RWPE2 (cell line): Measurements from ENCODE around the gene CXCL14.

ENCODE experiments used
- ATAC-seq: fragments of 200-7000 bp; cut with Tn5 transposase; 3 replicates; pipeline ENCODE4 v1.9.1; 2021; ENCODE audit warnings: low read depth
- DNase-seq: peaks from one replicate; pipeline ENCODE4 v3.0.0-alpha.2; 2020; ENCODE audit warnings: low spot score
- H3K27ac ChIP-seq: fragments of 450-650 bp; 2 replicates; pipeline ENCODE4 v1.5.1; 2017; ENCODE audit warnings: mild to moderate bottlenecking; ENCODE audit not compliant: poor library complexity, severe bottlenecking
- H3K27me3 ChIP-seq: fragments of 250-450 bp; sonication (Bioruptor Pico); 2 replicates; pipeline ENCODE4 v1.5.1; 2021; ENCODE audit warnings: mild to moderate bottlenecking, moderate library complexity; ENCODE audit not compliant: insufficient read depth, poor library complexity, severe bottlenecking
- H3K36me3 ChIP-seq: fragments of 250-450 bp; sonication (Bioruptor Pico); 2 replicates; pipeline ENCODE4 v1.5.1; 2020; ENCODE audit warnings: low read depth, mild to moderate bottlenecking, moderate library complexity
- H3K4me1 ChIP-seq: fragments of 250-450 bp; sonication (Bioruptor Pico); 2 replicates; pipeline ENCODE4 v1.5.1; 2021; ENCODE audit warnings: mild to moderate bottlenecking, moderate library complexity; ENCODE audit not compliant: insufficient read depth, poor library complexity, severe bottlenecking
- H3K4me3 ChIP-seq: fragments of 250-450 bp; sonication (Bioruptor Pico); 2 replicates; pipeline ENCODE4 v1.5.1; 2021; ENCODE audit warnings: mild to moderate bottlenecking, moderate library complexity; ENCODE audit not compliant: severe bottlenecking
- H3K9me3 ChIP-seq: fragments of 250-450 bp; sonication (Bioruptor Pico); 2 replicates; pipeline ENCODE4 v1.5.1; 2021; ENCODE audit warnings: mild to moderate bottlenecking, moderate library complexity; ENCODE audit not compliant: severe bottlenecking
- TF ChIP-seq, protein P1 (sequence below): fragments of 450-650 bp; IDR thresholded peaks from one replicate; pipeline ENCODE4 v1.5.1; 2017; ENCODE audit warnings: mild to moderate bottlenecking, moderate library complexity; ENCODE audit not compliant: poor library complexity, severe bottlenecking

CXCL14 gene

DNA sequence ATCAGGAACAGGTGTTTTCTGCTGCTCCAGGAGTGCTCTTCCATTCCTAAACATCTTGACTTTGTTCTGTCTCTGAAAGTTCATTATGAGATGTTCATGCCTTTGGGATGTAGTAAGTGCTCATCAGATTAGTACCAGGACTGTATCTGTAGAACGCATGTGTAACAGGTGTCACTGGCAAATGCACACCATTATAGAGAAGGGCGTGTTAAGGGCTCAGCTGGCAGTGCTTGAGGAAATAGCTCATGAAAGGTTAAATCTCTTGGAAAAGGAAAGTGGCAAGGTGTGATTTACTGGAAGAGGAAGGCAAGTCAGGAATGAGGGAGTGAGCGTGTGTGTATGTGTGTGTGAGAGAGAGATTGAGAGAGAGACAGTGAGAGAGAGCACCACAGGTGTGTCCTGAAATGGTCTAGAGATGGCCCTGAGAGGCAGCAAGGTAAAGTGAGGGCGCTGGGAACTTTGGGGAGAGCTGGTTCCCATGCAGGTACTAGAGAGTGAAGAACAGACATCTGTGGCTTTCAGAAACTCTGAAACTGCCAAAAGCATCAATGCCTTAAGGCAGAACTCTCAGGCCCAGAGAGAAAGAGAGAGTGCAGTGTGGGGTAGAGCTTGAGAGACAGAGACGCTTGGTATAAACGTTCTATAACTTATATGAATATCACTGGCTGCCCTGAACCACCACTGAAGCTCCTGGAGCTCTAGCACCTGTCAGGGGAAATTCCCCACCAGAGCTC is 13.7 kb upstream of the CXCL14 start:
- H3K36me3 ChIP-seq, result no peaks in the 10 kb centered on the region
- H3K27me3 ChIP-seq, result no peaks in the 10 kb centered on the region
- H3K27ac ChIP-seq, result no peak overlapping the region
- TF ChIP-seq, protein P1, sequence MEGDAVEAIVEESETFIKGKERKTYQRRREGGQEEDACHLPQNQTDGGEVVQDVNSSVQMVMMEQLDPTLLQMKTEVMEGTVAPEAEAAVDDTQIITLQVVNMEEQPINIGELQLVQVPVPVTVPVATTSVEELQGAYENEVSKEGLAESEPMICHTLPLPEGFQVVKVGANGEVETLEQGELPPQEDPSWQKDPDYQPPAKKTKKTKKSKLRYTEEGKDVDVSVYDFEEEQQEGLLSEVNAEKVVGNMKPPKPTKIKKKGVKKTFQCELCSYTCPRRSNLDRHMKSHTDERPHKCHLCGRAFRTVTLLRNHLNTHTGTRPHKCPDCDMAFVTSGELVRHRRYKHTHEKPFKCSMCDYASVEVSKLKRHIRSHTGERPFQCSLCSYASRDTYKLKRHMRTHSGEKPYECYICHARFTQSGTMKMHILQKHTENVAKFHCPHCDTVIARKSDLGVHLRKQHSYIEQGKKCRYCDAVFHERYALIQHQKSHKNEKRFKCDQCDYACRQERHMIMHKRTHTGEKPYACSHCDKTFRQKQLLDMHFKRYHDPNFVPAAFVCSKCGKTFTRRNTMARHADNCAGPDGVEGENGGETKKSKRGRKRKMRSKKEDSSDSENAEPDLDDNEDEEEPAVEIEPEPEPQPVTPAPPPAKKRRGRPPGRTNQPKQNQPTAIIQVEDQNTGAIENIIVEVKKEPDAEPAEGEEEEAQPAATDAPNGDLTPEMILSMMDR, result no peak
- no peaks in the 10 kb centered on the region for H3K9me3 ChIP-seq
- H3K4me1 ChIP-seq, result no peaks in the 10 kb centered on the region
- no peak overlapping the region for H3K4me3 ChIP-seq
- no peak for DNase-seq
- no peak for ATAC-seq

DNA sequence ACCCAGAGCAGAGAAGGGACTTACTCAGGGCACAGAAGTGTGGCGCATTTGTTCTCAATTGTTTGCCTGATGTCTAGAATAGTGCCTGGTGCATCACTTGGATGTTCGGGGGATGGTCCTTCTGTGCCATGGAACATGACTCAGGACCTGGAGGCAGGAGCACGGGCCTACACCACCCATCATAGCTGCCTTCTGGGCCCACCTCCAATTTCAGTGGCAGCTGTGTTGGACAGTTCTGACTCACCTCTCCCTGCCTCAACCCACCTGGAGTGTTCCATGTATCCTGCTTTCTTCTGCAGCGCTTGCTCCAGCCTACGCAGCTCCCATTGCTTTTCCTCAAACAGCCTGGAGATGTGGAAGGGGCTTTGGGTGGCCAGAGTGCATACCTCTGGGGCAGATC is 12.5 kb upstream of the CXCL14 start:
- no peak overlapping the region for H3K27ac ChIP-seq
- no peaks in the 10 kb centered on the region for H3K4me1 ChIP-seq
- H3K27me3 ChIP-seq, result peaks cover 2% of the 10 kb centered on the region
- no peak overlapping the region for H3K4me3 ChIP-seq
- DNase-seq, result no peak
- no peaks in the 10 kb centered on the region for H3K9me3 ChIP-seq
- ATAC-seq, result peak; percentile 85
- TF ChIP-seq, protein P1, result no peak
- no peaks in the 10 kb centered on the region for H3K36me3 ChIP-seq

DNA sequence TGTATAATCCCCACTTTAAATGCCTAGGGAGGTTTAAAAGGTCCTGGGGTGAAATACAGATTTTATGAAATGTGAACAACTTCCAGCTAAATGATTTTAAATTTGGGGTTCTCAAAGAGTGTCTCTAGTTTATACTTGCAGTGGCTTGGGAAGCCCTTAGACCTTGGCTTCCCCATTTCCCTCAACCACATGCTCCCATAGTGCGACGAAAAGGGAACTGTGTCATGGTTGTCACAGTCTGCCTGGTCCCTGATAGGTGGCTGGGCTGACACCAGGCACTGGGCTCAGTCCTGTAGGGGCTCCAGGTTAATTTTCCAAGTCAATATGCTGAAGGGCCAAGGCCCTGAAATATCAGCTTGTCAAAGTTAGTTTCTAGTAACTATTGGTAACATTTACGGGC is 10.4 kb upstream of the CXCL14 start:
- ATAC-seq, result no peak
- Histone ChIP-seq H3K9me3 (no peaks in the 10 kb centered on the region), H3K4me3 (no peak overlapping the region), H3K27me3 (peaks cover 8% of the 10 kb centered on the region), H3K36me3 (no peaks in the 10 kb centered on the region), H3K4me1 (no peaks in the 10 kb centered on the region), H3K27ac (no peak overlapping the region)
- DNase-seq, result no peak
- TF ChIP-seq, protein P1, result no peak

DNA sequence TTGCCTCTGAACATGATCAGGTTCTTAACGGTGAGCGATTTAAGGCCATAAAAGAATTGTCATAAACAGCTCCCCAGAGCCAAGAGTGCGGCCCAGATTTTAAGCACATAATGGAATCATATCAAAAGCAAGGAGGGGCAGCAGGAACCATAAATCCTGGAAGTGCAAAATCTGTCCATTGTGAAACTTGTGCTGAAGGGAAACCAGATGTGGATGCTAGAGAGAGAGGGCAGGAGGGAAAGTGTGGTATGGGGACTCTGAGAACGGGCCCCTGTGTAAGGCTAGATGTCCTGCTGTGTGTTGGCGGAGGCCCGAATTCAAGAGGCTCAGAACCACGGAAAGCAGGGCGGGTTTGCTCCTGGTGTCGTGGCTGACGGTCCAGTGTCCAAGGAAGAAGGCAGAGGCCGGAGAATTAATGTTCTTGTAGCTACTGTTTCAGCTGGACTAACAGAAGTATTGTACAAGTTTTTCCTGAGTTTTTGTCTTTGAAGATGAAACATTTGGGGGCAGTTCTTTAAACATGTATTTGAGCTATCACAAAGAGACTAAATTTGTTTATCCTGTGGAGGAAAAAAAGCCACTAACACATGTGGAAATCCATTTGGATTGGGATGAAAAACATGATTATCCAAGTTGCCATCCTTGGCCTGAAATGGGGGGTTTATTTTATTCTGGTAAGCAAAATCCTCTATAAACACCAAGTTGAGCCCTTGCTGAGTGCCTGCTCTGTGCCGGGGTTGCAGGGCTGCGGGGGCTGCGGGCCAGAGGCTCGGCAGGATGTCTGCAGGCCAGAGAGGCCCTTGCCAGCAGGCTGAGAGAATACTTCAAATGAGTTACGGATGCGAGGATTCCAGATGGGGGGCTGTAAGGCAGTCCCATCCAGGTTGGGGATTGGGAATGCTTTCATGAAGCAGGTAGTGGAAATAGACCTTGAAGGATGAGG is 9.2 kb upstream of the CXCL14 start:
- no peak for ATAC-seq
- H3K27ac ChIP-seq, result no peak overlapping the region
- no peaks in the 10 kb centered on the region for H3K9me3 ChIP-seq
- TF ChIP-seq, protein P1, result no peak
- no peak overlapping the region for H3K4me3 ChIP-seq
- H3K4me1 ChIP-seq, result no peaks in the 10 kb centered on the region
- no peak for DNase-seq
- H3K27me3 ChIP-seq, result peaks cover 8% of the 10 kb centered on the region
- no peaks in the 10 kb centered on the region for H3K36me3 ChIP-seq

DNA sequence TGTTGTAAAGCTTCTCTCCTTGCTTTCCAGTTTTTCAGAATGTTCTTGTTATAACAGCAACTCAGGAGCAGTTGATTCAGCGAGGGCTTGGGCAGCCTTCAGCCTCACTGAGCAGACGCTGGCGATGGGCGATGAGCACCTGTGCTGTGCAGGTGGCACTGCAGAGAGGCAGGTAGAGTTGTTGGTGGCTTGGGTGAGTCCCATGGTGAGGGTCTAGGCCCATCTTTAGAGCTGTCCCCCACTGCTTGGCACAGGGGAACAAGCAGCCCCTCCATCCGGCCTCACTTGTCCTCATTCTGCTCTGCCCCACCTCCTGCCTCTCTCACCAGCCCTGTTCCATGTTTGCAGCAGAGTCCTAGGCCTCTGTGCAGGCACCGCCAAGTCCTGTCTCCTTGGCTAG is 6.1 kb upstream of the CXCL14 start:
- H3K36me3 ChIP-seq, result no peaks in the 10 kb centered on the region
- DNase-seq (no peak), ATAC-seq (no peak)
- H3K9me3 ChIP-seq, result no peaks in the 10 kb centered on the region
- no peak overlapping the region for H3K4me3 ChIP-seq
- TF ChIP-seq, protein P1, result no peak
- no peak overlapping the region for H3K27ac ChIP-seq
- no peaks in the 10 kb centered on the region for H3K4me1 ChIP-seq
- peaks cover 20% of the 10 kb centered on the region for H3K27me3 ChIP-seq
